GM12878 (cell line): ENCODE measurements around the gene CYP2A6. TPM values are rescaled to one million over a fixed set of nuclear protein-coding genes. Genes with fewer than 3 reads are reported as not detected.
"Not testable (repeated sequence)": the region's sequence is repeated elsewhere in the genome, so short reads cannot be mapped to it uniquely, and the experiment has no call there.

Experiments used
- ATAC-seq: fragments of 200-7000 bp; cut with Tn5 transposase; 3 replicates; pipeline ENCODE4 v1.9.1; 2020; ENCODE audit warnings: mild to moderate bottlenecking, moderate library complexity
- BruUV-seq: library from RNA; stranded (reverse); fragments of 400-500 nt; replicated peaks from 2 replicates; lab custom pipeline; 2021; lab: Mats Ljungman, UMichigan
- CTCF ChIA-PET: fragments of 300-600 bp; sonication (Branson Sonifier 250); formaldehyde crosslinking; extraction: SDS; loops from one replicate; lab custom pipeline; 2021; ENCODE audit warnings: inconsistent platforms; lab: Yijun Ruan, JAX
- POLR2A ChIA-PET: fragments of 350-600 bp; formaldehyde crosslinking; extraction: SDS; loops from one replicate; lab custom pipeline; 2021; ENCODE audit warnings: inconsistent platforms; lab: Charles Lee
- RAD21 ChIA-PET: fragments of 300-600 bp; sonication (Branson Sonifier 250); formaldehyde crosslinking; loops from one replicate; lab custom pipeline; 2023; ENCODE audit warnings: antibody characterized with exemption; ENCODE audit not compliant: unreplicated experiment; lab: Charles Lee
- SMC1A ChIA-PET: fragments of 300-600 bp; sonication (Branson Sonifier 250); formaldehyde crosslinking; loops from one replicate; lab custom pipeline; 2023; ENCODE audit not compliant: unreplicated experiment, uncharacterized antibody; lab: Charles Lee
- DNase-seq: peaks from one replicate; pipeline ENCODE4 v3.0.0-alpha.2; 2011; ENCODE audit warnings: low read depth, low spot score
- FAIRE-seq: peaks from 3 replicates; lab custom pipeline; 2011; peaks lifted over from hg19 to GRCh38; lab: Jason Lieb, UNC
- H2AFZ ChIP-seq: 2 replicates; pipeline ENCODE4 v1.6.0; 2011; ENCODE audit warnings: low read depth, low read length, control low read depth; ENCODE audit not compliant: control insufficient read depth
- H3K27ac ChIP-seq: 2 replicates; pipeline ENCODE4 v1.5.1; 2011; ENCODE audit warnings: control low read depth; ENCODE audit not compliant: control insufficient read depth, insufficient read depth
- H3K27me3 ChIP-seq, 2 experiments: replicated peaks in 1 of 2; 2 replicates each; pipeline versions ENCODE4 v1.6.0 to v1.6.1; 2011; ENCODE audit warnings: low read length in 1 of 2; ENCODE audit not compliant: control insufficient read depth in 2 of 2, insufficient read depth in 2 of 2
- H3K36me3 ChIP-seq, 2 experiments: 2 replicates each; pipeline ENCODE4 v1.5.1; 2011; ENCODE audit warnings: low read length in 1 of 2; ENCODE audit not compliant: control insufficient read depth in 2 of 2, insufficient read depth in 2 of 2
- H3K4me1 ChIP-seq: 2 replicates; pipeline ENCODE4 v1.6.1; 2011; ENCODE audit warnings: mild to moderate bottlenecking, low read length, moderate library complexity, mixed read lengths; ENCODE audit not compliant: control insufficient read depth, insufficient read depth
- H3K4me2 ChIP-seq: 2 replicates; pipeline ENCODE4 v1.6.0; 2011; ENCODE audit warnings: control low read depth; ENCODE audit not compliant: control insufficient read depth, insufficient read depth
- H3K4me3 ChIP-seq: fragments of 200-600 bp; sonication (generic); 2 replicates; pipeline ENCODE4 v1.5.1; 2016
- H3K79me2 ChIP-seq: 2 replicates; pipeline ENCODE4 v1.6.0; 2011; ENCODE audit warnings: low read length; ENCODE audit not compliant: control insufficient read depth, insufficient read depth
- H3K9ac ChIP-seq: 2 replicates; pipeline ENCODE4 v1.8.0; 2011; ENCODE audit warnings: low read length, control low read depth, mixed read lengths; ENCODE audit not compliant: control insufficient read depth, insufficient read depth
- H3K9me3 ChIP-seq: replicated peaks from 3 replicates; pipeline ENCODE4 v1.5.1; 2011; ENCODE audit warnings: mild to moderate bottlenecking, low read length; ENCODE audit not compliant: control insufficient read depth, insufficient read depth
- H4K20me1 ChIP-seq: 2 replicates; pipeline ENCODE4 v1.6.0; 2011; ENCODE audit not compliant: control insufficient read depth, insufficient read depth
- WGBS: methylation state at CpG from one replicate; pipeline ENCODE4 v1.1.6; 2016; ENCODE audit warnings: low lambda C conversion rate; ENCODE audit not compliant: insufficient replicate concordance, insufficient coverage; ENCODE audit errors: missing lambda C conversion rate; 5-methylcytosine and 5-hydroxymethylcytosine counted together
- in situ Hi-C: fragments of 300-500 bp; cut with MboI; formaldehyde crosslinking; loops from 9 replicates; pipeline ENCODE4 v1.14.3; 2018; ENCODE audit warnings: mixed read lengths
- intact Hi-C: fragments of 100-400 bp; cut with micrococcal nuclease; formaldehyde crosslinking; loops from one replicate; pipeline ENCODE4 v1.14.2; 2022; ENCODE audit not compliant: unreplicated experiment
- polyA plus RNA-seq, 11 experiments: library from polyadenylated mRNA; depleted of rRNA in 4 of 11; unstranded in 6 of 11; stranded (reverse) in 5 of 11; fragments of >200 nt; fragmentation: Nextera tagmentation in 4 of 11; fragmentation: Illumina TruSeq in 1 of 11; extraction: Ambion mirVana in 4 of 11; extraction: Trizol in 1 of 11; gene quantifications; 1 replicate in 1 of 11; 2 replicates in 10 of 11; pipeline versions ENCODE4 v1.2.1 to v1.2.3, GENCODE V29; 2011 to 2016; ENCODE audit warnings: inconsistent platforms in 2 of 11, missing spikeins in 2 of 11, low read depth in 1 of 11
- total RNA-seq, 4 experiments: library from RNA; depleted of rRNA in 3 of 4; stranded (reverse); fragments of >200 nt in 3 of 4; fragmentation: Illumina TruSeq in 1 of 4; extraction: Trizol in 1 of 4; gene quantifications; 2 replicates each; pipeline versions ENCODE4 v1.2.1 to v1.2.3, GENCODE V29; 2013 to 2021

CYP2A6 gene
- total and polyA plus RNA-seq, 10 of the 15 experiments (the other 5 are each of a cell fraction or from before 2014, with no cell fraction given): 0.97 TPM; not detected in 9

DNA sequence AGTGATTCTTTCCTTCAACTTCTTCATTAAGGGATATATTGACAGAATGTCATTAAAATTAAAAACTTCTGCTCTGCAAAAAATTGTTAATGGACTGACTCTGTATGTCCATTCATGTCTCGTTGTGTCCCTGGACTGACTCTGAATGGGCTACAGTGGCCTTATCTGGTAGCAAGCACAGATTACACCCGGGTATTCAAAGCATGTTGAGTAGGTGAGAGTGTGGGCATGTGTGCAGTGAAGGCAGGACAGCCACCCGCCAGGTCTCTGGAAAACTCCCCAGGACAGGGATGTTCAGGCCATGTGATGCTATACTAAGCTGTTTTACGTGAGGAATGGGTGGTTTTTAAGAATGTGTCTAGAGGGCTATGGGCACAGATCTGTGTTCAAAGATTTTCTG, 24.6 kb upstream of the CYP2A6 start:
- H3K4me1 ChIP-seq, H3K79me2 ChIP-seq, in situ Hi-C loops, BruUV-seq, H3K27ac ChIP-seq, H4K20me1 ChIP-seq, FAIRE-seq, H3K9ac ChIP-seq, SMC1A ChIA-PET, H3K9me3 ChIP-seq, H2AFZ ChIP-seq, CTCF ChIA-PET, H3K4me3 ChIP-seq, POLR2A ChIA-PET, DNase-seq, H3K27me3 ChIP-seq, H3K36me3 ChIP-seq, ATAC-seq, H3K4me2 ChIP-seq, intact Hi-C loops, RAD21 ChIA-PET: not testable (repeated sequence)
- 0% methylated on average over 1 of the region's 4 CpGs for WGBS

DNA sequence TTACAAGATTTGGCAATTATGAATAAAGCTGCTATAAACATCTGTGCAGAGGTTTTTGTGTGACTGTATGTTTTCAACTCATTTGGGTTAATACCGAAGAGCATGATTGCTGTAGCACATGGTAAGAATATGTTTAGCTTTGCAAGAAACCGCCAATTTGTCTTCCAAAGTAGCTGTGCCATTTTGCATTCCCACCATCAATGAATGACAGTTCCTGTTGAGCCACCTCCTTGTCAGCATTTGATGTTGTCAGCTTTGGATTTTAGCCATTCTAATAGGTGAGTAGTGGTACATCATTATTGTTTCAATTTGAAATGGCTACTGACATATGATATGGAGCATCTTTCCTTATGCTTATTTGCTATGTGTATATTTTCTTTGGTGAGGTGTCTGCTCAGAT, 23.6 kb upstream of the CYP2A6 start:
- FAIRE-seq, H3K27ac ChIP-seq, H3K79me2 ChIP-seq, H3K36me3 ChIP-seq, in situ Hi-C loops, CTCF ChIA-PET, DNase-seq, H3K27me3 ChIP-seq, RAD21 ChIA-PET, H3K4me2 ChIP-seq, H3K4me1 ChIP-seq, BruUV-seq, H3K9me3 ChIP-seq, H3K4me3 ChIP-seq, H3K9ac ChIP-seq, SMC1A ChIA-PET, ATAC-seq, H4K20me1 ChIP-seq, H2AFZ ChIP-seq, POLR2A ChIA-PET, intact Hi-C loops: not testable (repeated sequence)
- WGBS: 12% methylated on average over 2 of the region's 2 CpGs
